Measurements from ENCODE around the gene PLXNB2.

- no peak for TF ChIP-seq CTCF (IDR thresholded peaks at IDR 0.05; ENCODE audit: low read length)
- TF ChIP-seq EZH2 (IDR thresholded peaks at IDR 0.05; ENCODE audit: borderline replicate concordance, low read length) = no peak
These were observed 46.4 kb downstream of the PLXNB2 start for GRCh38 chr22:50260801-50261614.
